Activated CD4-positive, alpha-beta T cell treated with anti-CD3 and anti-CD28 coated beads, Interleukin-2, amount 10 ng/mL, durations not matched to agents 7 days and 5 days (primary cell): ENCODE data around the gene RBM4B. TPM values are rescaled to one million over a fixed set of nuclear protein-coding genes. Genes with fewer than 3 reads are reported as not detected.

Experiments used
- CTCF ChIA-PET: fragments of 350-600 bp; sonication (Branson Sonifier 250); formaldehyde crosslinking; loops from one replicate; lab custom pipeline; 2021; ENCODE audit warnings: antibody characterized with exemption; lab: Charles Lee
- POLR2A ChIA-PET: fragments of 350-600 bp; sonication (Branson Sonifier 250); formaldehyde crosslinking; loops from one replicate; lab custom pipeline; 2021; ENCODE audit warnings: antibody characterized with exemption; lab: Charles Lee
- DNase-seq: peaks from one replicate; pipeline ENCODE4 v3.0.0-alpha.2; 2020
- H3K27ac Mint-ChIP-seq: one replicate; pipeline ENCODE4 v1.8.0; 2021; ENCODE audit warnings: mild to moderate bottlenecking, moderate library complexity, mixed read lengths
- H3K27me3 Mint-ChIP-seq: one replicate; pipeline ENCODE4 v1.8.0; 2021; ENCODE audit warnings: mixed read lengths
- H3K36me3 Mint-ChIP-seq: one replicate; pipeline ENCODE4 v1.8.0; 2021; ENCODE audit warnings: low read depth, mixed read lengths
- H3K4me1 Mint-ChIP-seq: one replicate; pipeline ENCODE4 v1.8.0; 2021; ENCODE audit warnings: mixed read lengths
- H3K4me3 Mint-ChIP-seq: one replicate; pipeline ENCODE4 v1.8.0; 2021; ENCODE audit warnings: mild to moderate bottlenecking, moderate library complexity, mixed read lengths
- H3K9me3 Mint-ChIP-seq: one replicate; pipeline ENCODE4 v1.8.0; 2021; ENCODE audit warnings: mixed read lengths
- total RNA-seq, 2 experiments: library from RNA; stranded (reverse); gene quantifications; one replicate each; pipeline ENCODE4 v1.2.3, GENCODE V29; 2021

The RBM4B gene
- total RNA-seq, 2 experiments from 2014 or later: 18.1 to 20.4 TPM

GRCh38 chr11:66701432-66702240 lies 23.9 kb upstream of the RBM4B start:
- no peak for DNase-seq
- H3K4me3 Mint-ChIP-seq: no peak overlapping the region
- POLR2A ChIA-PET: no interaction called here
- H3K9me3 Mint-ChIP-seq: no peaks in the 10 kb centered on the region
- no peaks in the 10 kb centered on the region for H3K36me3 Mint-ChIP-seq
- H3K27ac Mint-ChIP-seq: no peak overlapping the region
- CTCF ChIA-PET: interaction anchor here (1.3 kb wide), 1 partner anchor 9 kb away, joined by 3 read pairs; no protein-coding TSS in a partner anchor
- no peaks in the 10 kb centered on the region for H3K27me3 Mint-ChIP-seq
- H3K4me1 Mint-ChIP-seq: peaks cover 9% of the 10 kb centered on the region

GRCh38 chr11:66700742-66701141 lies 23.1 kb upstream of the RBM4B start:
- ChIA-PET POLR2A (no interaction called here), CTCF (interaction anchor here (1.1 to 1.3 kb wide), 2 partner anchors 8 to 13 kb away, joined by 3 read pairs; no protein-coding TSS in a partner anchor)
- DNase-seq: no peak
- H3K27ac Mint-ChIP-seq: no peak overlapping the region
- no peaks in the 10 kb centered on the region for H3K9me3 Mint-ChIP-seq
- peaks cover 9% of the 10 kb centered on the region for H3K4me1 Mint-ChIP-seq
- H3K27me3 Mint-ChIP-seq: no peaks in the 10 kb centered on the region
- H3K4me3 Mint-ChIP-seq: no peak overlapping the region
- H3K36me3 Mint-ChIP-seq: no peaks in the 10 kb centered on the region

GRCh38 chr11:66700337-66700736 lies 22.6 kb upstream of the RBM4B start:
- CTCF ChIA-PET: interaction anchor here (1.1 kb wide), 1 partner anchor 13 kb away, joined by 3 read pairs; no protein-coding TSS in a partner anchor
- no peaks in the 10 kb centered on the region for H3K9me3 Mint-ChIP-seq
- H3K36me3 Mint-ChIP-seq: no peaks in the 10 kb centered on the region
- no peak for DNase-seq
- H3K27me3 Mint-ChIP-seq: no peaks in the 10 kb centered on the region
- no peak overlapping the region for H3K4me3 Mint-ChIP-seq
- POLR2A ChIA-PET: no interaction called here
- no peak overlapping the region for H3K27ac Mint-ChIP-seq
- peaks cover 9% of the 10 kb centered on the region for H3K4me1 Mint-ChIP-seq

- Mint-ChIP-seq H3K9me3 (no peaks in the 10 kb centered on the region), H3K4me1 (peaks cover 7% of the 10 kb centered on the region), H3K36me3 (no peaks in the 10 kb centered on the region), H3K27me3 (no peaks in the 10 kb centered on the region), H3K27ac (no peak overlapping the region), H3K4me3 (no peak overlapping the region)
- ChIA-PET POLR2A (no interaction called here), CTCF (interaction anchor here (0.5 to 0.9 kb wide), 3 partner anchors 136 to 427 kb away, joined by 3 read pairs; no protein-coding TSS in a partner anchor)
- DNase-seq: no peak
Observed at GRCh38 chr11:66698491-66698890, 20.8 kb upstream of the RBM4B start.

- no peak for DNase-seq
- Mint-ChIP-seq H3K9me3 (no peaks in the 10 kb centered on the region), H3K36me3 (no peaks in the 10 kb centered on the region), H3K27ac (no peak overlapping the region), H3K4me3 (no peak overlapping the region), H3K27me3 (no peaks in the 10 kb centered on the region), H3K4me1 (peaks cover 7% of the 10 kb centered on the region)
- POLR2A ChIA-PET: no interaction called here
- CTCF ChIA-PET: interaction anchor here (0.5 to 0.9 kb wide), 2 partner anchors 136 to 428 kb away, joined by 3 read pairs; no protein-coding TSS in a partner anchor
Observed at GRCh38 chr11:66697988-66698387, 20.3 kb upstream of the RBM4B start.

GRCh38 chr11:66696146-66696545 lies 18.5 kb upstream of the RBM4B start:
- Mint-ChIP-seq H3K36me3 (no peaks in the 10 kb centered on the region), H3K4me1 (no peaks in the 10 kb centered on the region), H3K27me3 (no peaks in the 10 kb centered on the region), H3K9me3 (no peaks in the 10 kb centered on the region), H3K27ac (no peak overlapping the region), H3K4me3 (no peak overlapping the region)
- no peak for DNase-seq
- ChIA-PET POLR2A (no interaction called here), CTCF (interaction anchor here (0.6 to 2.9 kb wide), 5 partner anchors 17 to 280 kb away, joined by 3 to 9 read pairs (median 3); partner anchors contain the start of gene RBM4B)

- POLR2A ChIA-PET: no interaction called here
- CTCF ChIA-PET: interaction anchor here (0.6 to 2.9 kb wide), 2 partner anchors 139 to 972 kb away, joined by 3 to 9 read pairs; no protein-coding TSS in a partner anchor
- Mint-ChIP-seq H3K36me3 (no peaks in the 10 kb centered on the region), H3K9me3 (no peaks in the 10 kb centered on the region), H3K4me1 (no peaks in the 10 kb centered on the region), H3K4me3 (no peak overlapping the region), H3K27ac (no peak overlapping the region), H3K27me3 (no peaks in the 10 kb centered on the region)
- DNase-seq: peak; percentile 85
Observed at GRCh38 chr11:66694732-66695207, 17.1 kb upstream of the RBM4B start.

GRCh38 chr11:66694056-66694410 lies 16.3 kb upstream of the RBM4B start:
- Mint-ChIP-seq H3K36me3 (no peaks in the 10 kb centered on the region), H3K27ac (no peak overlapping the region), H3K27me3 (no peaks in the 10 kb centered on the region), H3K4me3 (no peak overlapping the region), H3K9me3 (no peaks in the 10 kb centered on the region), H3K4me1 (no peaks in the 10 kb centered on the region)
- ChIA-PET CTCF (interaction anchor here (0.6 to 2.3 kb wide), 3 partner anchors 140 to 337 kb away, joined by 3 to 16 read pairs (median 3); no protein-coding TSS in a partner anchor), POLR2A (no interaction called here)
- no peak for DNase-seq

GRCh38 chr11:66693356-66694055 lies 15.8 kb upstream of the RBM4B start:
- Mint-ChIP-seq H3K27ac (no peak overlapping the region), H3K4me1 (no peaks in the 10 kb centered on the region), H3K4me3 (no peak overlapping the region), H3K36me3 (no peaks in the 10 kb centered on the region), H3K27me3 (no peaks in the 10 kb centered on the region), H3K9me3 (no peaks in the 10 kb centered on the region)
- no peak for DNase-seq
- CTCF ChIA-PET: interaction anchor here (0.6 to 2.3 kb wide), 5 partner anchors 8 to 337 kb away, joined by 3 to 16 read pairs (median 3); no protein-coding TSS in a partner anchor
- POLR2A ChIA-PET: no interaction called here

GRCh38 chr11:66692871-66693331 lies 15.2 kb upstream of the RBM4B start:
- Mint-ChIP-seq H3K27me3 (no peaks in the 10 kb centered on the region), H3K9me3 (no peaks in the 10 kb centered on the region), H3K4me1 (no peaks in the 10 kb centered on the region), H3K4me3 (no peak overlapping the region), H3K36me3 (no peaks in the 10 kb centered on the region), H3K27ac (no peak overlapping the region)
- no peak for DNase-seq
- ChIA-PET CTCF (interaction anchor here (0.6 to 2.3 kb wide), 4 partner anchors 8 to 283 kb away, joined by 3 to 16 read pairs (median 4); no protein-coding TSS in a partner anchor), POLR2A (no interaction called here)

GRCh38 chr11:66692446-66692845 lies 14.8 kb upstream of the RBM4B start:
- CTCF ChIA-PET: interaction anchor here (0.6 to 2.3 kb wide), 4 partner anchors 9 to 283 kb away, joined by 3 to 16 read pairs (median 4); no protein-coding TSS in a partner anchor

GRCh38 chr11:66691311-66691980 lies 13.8 kb upstream of the RBM4B start:
- POLR2A ChIA-PET: no interaction called here
- no peaks in the 10 kb centered on the region for H3K36me3 Mint-ChIP-seq
- H3K4me1 Mint-ChIP-seq: no peaks in the 10 kb centered on the region
- H3K4me3 Mint-ChIP-seq: no peak overlapping the region
- CTCF ChIA-PET: interaction anchor here (1.1 to 1.5 kb wide), 2 partner anchors 13 to 151 kb away, joined by 3 to 6 read pairs; no protein-coding TSS in a partner anchor
- no peak for DNase-seq
- H3K27ac Mint-ChIP-seq: no peak overlapping the region
- no peaks in the 10 kb centered on the region for H3K9me3 Mint-ChIP-seq
- no peaks in the 10 kb centered on the region for H3K27me3 Mint-ChIP-seq

More at GRCh38 chr11:66692446-66692845, 14.8 kb upstream of the RBM4B start:
- Mint-ChIP-seq H3K4me3 (no peak overlapping the region), H3K27ac (no peak overlapping the region), H3K4me1 (no peaks in the 10 kb centered on the region), H3K36me3 (no peaks in the 10 kb centered on the region), H3K27me3 (no peaks in the 10 kb centered on the region), H3K9me3 (no peaks in the 10 kb centered on the region)
- no peak for DNase-seq
- POLR2A ChIA-PET: no interaction called here
